GM12873 (cell line): Measurements from ENCODE around the gene RAC2.

Source experiments
- CTCF ChIP-seq: IDR thresholded peaks from 2 replicates; pipeline ENCODE4 v1.5.1; 2012; ENCODE audit warnings: low read depth, mild to moderate bottlenecking, moderate library complexity, low read length, control low read depth; ENCODE audit not compliant: insufficient read depth; ENCODE audit errors: missing control alignments

RAC2 gene

GRCh38 chr22:37211866-37212173 lies 32.2 kb downstream of the RAC2 start:
- no peak for TF ChIP-seq CTCF

GRCh38 chr22:37211075-37211865 lies 32.8 kb downstream of the RAC2 start:
- TF ChIP-seq CTCF = no peak

- no peak for TF ChIP-seq CTCF
Measured at GRCh38 chr22:37210041-37210803, 33.8 kb downstream of the RAC2 start.

- no peak for TF ChIP-seq CTCF
Measured at GRCh38 chr22:37209140-37209845, 34.8 kb downstream of the RAC2 start.

DNA sequence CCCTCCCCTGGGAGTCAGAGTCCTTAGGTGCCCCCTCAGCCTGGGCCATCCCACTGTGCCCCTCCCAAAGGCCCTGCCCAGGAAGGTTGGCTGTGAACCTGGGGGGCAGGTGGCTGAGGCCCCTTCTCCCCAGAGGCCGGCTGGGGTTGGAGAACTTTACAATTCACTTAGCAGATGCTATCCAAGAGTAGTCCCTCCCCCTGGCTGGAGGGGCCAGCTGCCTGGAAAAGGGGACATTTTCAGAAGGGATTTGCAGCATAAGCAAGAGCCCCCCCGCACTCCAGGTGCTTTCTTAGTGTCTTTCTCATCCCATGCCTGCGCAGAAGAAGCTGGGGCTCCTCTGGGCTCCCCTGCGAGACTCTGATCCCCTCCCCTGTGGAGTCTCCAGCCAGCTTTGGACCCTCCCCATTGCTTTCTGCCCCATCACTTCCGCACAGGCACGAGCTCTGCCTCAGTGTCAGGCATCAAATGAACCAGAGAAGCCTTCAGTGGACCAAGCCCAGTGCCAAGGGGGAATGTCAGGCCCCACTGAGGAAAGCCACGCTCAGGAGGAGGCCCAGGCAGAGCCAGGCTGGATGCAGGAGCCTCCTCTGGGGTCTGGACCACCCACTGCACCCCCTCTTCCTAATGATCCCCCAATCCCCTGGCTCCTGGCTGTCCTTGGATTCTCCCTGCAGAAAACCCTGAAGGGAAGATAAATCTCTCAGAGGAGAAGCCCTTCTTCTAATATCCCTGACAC lies 35.5 kb downstream of the RAC2 start:
- TF ChIP-seq CTCF = no peak

GRCh38 chr22:37207981-37208380 lies 36.1 kb downstream of the RAC2 start:
- TF ChIP-seq CTCF = no peak
